HCT116 (cell line): ENCODE measurements around the gene CDON. TPM values are rescaled to one million over a fixed set of nuclear protein-coding genes. Genes with fewer than 3 reads are reported as not detected.

Experiments used
- ATAC-seq: fragments of 200-7000 bp; cut with Tn5 transposase; 2 replicates; pipeline ENCODE4 v1.9.1; 2020; ENCODE audit warnings: mild to moderate bottlenecking, moderate library complexity
- BruUV-seq: library from RNA; stranded (reverse); fragments of 400-500 nt; replicated peaks from 2 replicates; lab custom pipeline; 2021; lab: Mats Ljungman, UMichigan
- CTCF ChIA-PET: fragments of 300-600 bp; sonication (Branson Sonifier 250); formaldehyde crosslinking; loops from one replicate; lab custom pipeline; 2021; ENCODE audit warnings: antibody characterized with exemption; lab: Charles Lee
- POLR2A ChIA-PET: fragments of 300-600, 350-600 bp; sonication (Branson Sonifier 250); formaldehyde crosslinking; loops from one replicate; lab custom pipeline; 2021; ENCODE audit warnings: antibody characterized with exemption; lab: Charles Lee
- RAD21 ChIA-PET, 2 experiments: fragments of 300-600 bp; sonication (Branson Sonifier 250); formaldehyde crosslinking; loops; one replicate each; lab custom pipeline; 2023; ENCODE audit warnings: low total read pairs in 2 of 2; ENCODE audit not compliant: uncharacterized antibody in 2 of 2, unreplicated experiment in 2 of 2, low non-redundant PET in 1 of 2; lab: Charles Lee
- DNase-seq: peaks from one replicate; pipeline ENCODE4 v3.0.0-alpha.2; 2010; ENCODE audit warnings: low read depth, low spot score
- H2AFZ ChIP-seq: fragments of 200-600 bp; shearing (Covaris generic), sonication (generic); 2 replicates; pipeline ENCODE4 v1.6.1; 2017; ENCODE audit warnings: low read depth, mixed run types, mixed read lengths, antibody characterized with exemption, low read length; ENCODE audit not compliant: poor library complexity, severe bottlenecking
- H3K27ac ChIP-seq: 2 replicates; pipeline ENCODE4 v1.5.1; 2012; ENCODE audit warnings: low read depth, low read length
- H3K27me3 ChIP-seq: fragments of 200-600 bp; sonication (generic); 2 replicates; pipeline ENCODE4 v1.6.1; 2016; ENCODE audit warnings: mixed run types, low read length, mixed read lengths; ENCODE audit not compliant: insufficient read depth
- H3K36me3 ChIP-seq, 2 experiments: fragments of 200-500 bp in 1 of 2; fragments of 200-600 bp in 1 of 2; sonication (Bioruptor generic) in 1 of 2; sonication (generic) in 1 of 2; 2 replicates each; pipeline versions ENCODE4 v1.5.1 to v1.6.1; 2014 to 2016; ENCODE audit warnings: low read length in 2 of 2, inconsistent platforms in 1 of 2, mixed read lengths in 1 of 2, mixed run types in 1 of 2; ENCODE audit not compliant: insufficient read depth in 2 of 2, control insufficient read depth in 1 of 2
- H3K4me1 ChIP-seq, 2 experiments: fragments of 200-600 bp in 1 of 2; sonication (generic) in 1 of 2; 2 replicates each; pipeline versions ENCODE4 v1.5.1 to v1.6.1; 2012 to 2017; ENCODE audit warnings: low read length in 2 of 2, inconsistent platforms in 1 of 2, mild to moderate bottlenecking in 1 of 2, mixed read lengths in 1 of 2, mixed run types in 1 of 2, moderate library complexity in 1 of 2; ENCODE audit not compliant: insufficient read depth in 2 of 2, control insufficient read depth in 1 of 2
- H3K4me2 ChIP-seq: fragments of 200-600 bp; sonication (generic); 2 replicates; pipeline ENCODE4 v1.6.1; 2017; ENCODE audit warnings: mixed run types, low read length, mixed read lengths
- H3K4me3 ChIP-seq, 2 experiments: fragments of 200-600 bp in 1 of 2; sonication (generic) in 1 of 2; replicated peaks in 1 of 2; 2 replicates each; pipeline ENCODE4 v1.5.1; 2011 to 2016; ENCODE audit warnings: low read length in 2 of 2, control low read depth in 1 of 2, low read depth in 1 of 2, mild to moderate bottlenecking in 1 of 2, mixed read lengths in 1 of 2, mixed run types in 1 of 2
- H3K79me2 ChIP-seq: fragments of 200-600 bp; sonication (generic); 2 replicates; pipeline ENCODE4 v1.6.1; 2017; ENCODE audit warnings: mild to moderate bottlenecking, mixed run types, low read length, moderate library complexity, mixed read lengths; ENCODE audit not compliant: insufficient read depth
- H3K9ac ChIP-seq: fragments of 200-600 bp; sonication (generic); 2 replicates; pipeline ENCODE4 v1.6.1; 2016; ENCODE audit warnings: low read length, mixed read lengths
- H3K9me2 ChIP-seq: fragments of 200-600 bp; sonication (generic), shearing (Covaris generic); 2 replicates; pipeline ENCODE4 v1.6.1; 2017; ENCODE audit warnings: mixed run types, mild to moderate bottlenecking, moderate library complexity; ENCODE audit not compliant: insufficient read depth
- H3K9me3 ChIP-seq, 2 experiments: fragments of 200-500 bp in 1 of 2; fragments of 200-600 bp in 1 of 2; sonication (Bioruptor generic) in 1 of 2; sonication (generic) in 1 of 2; 2 replicates each; pipeline ENCODE4 v1.6.1; 2014 to 2017; ENCODE audit warnings: low read length in 2 of 2, mixed read lengths in 2 of 2, inconsistent platforms in 1 of 2, low read depth in 1 of 2, mild to moderate bottlenecking in 1 of 2, mixed run types in 1 of 2, moderate library complexity in 1 of 2; ENCODE audit not compliant: control insufficient read depth in 1 of 2, insufficient read depth in 1 of 2
- H4K20me1 ChIP-seq: fragments of 200-600 bp; sonication (generic), shearing (Covaris generic); 2 replicates; pipeline ENCODE4 v1.6.1; 2017; ENCODE audit warnings: mixed run types, mild to moderate bottlenecking, moderate library complexity; ENCODE audit not compliant: insufficient read depth
- EGR1 ChIP-seq: IDR thresholded peaks from 2 replicates; pipeline ENCODE4 v1.6.1; 2012; ENCODE audit warnings: low read depth
- ELF1 ChIP-seq: IDR thresholded peaks from 2 replicates; pipeline ENCODE4 v1.6.1; 2012; ENCODE audit warnings: low read depth, borderline replicate concordance
- EZH2 ChIP-seq: fragments of 200-600 bp; sonication (generic); IDR thresholded peaks from 2 replicates; pipeline ENCODE4 v1.6.1; 2017; ENCODE audit warnings: antibody characterized with exemption, mixed run types
- EZH2phosphoT487 ChIP-seq: fragments of 200-600 bp; IDR thresholded peaks from 2 replicates; pipeline ENCODE4 v1.6.1; 2018; ENCODE audit warnings: antibody characterized with exemption, borderline replicate concordance
- POLR2A ChIP-seq: IDR thresholded peaks from 2 replicates; pipeline ENCODE4 v1.7.0; 2011; ENCODE audit warnings: borderline replicate concordance; ENCODE audit not compliant: insufficient read depth, insufficient read length; ENCODE audit errors: extremely low read depth
- POLR2AphosphoS5 ChIP-seq: IDR thresholded peaks from 2 replicates; pipeline ENCODE4 v1.6.1; 2011; ENCODE audit warnings: mild to moderate bottlenecking, low read depth, low read length, moderate library complexity
- RAD21 ChIP-seq: IDR thresholded peaks from 2 replicates; pipeline ENCODE4 v1.6.1; 2012; ENCODE audit warnings: low read depth, mild to moderate bottlenecking
- SRF ChIP-seq: IDR thresholded peaks from 2 replicates; pipeline ENCODE4 v1.6.1; 2012; ENCODE audit warnings: low read depth
- YY1 ChIP-seq: IDR thresholded peaks from 2 replicates; pipeline ENCODE4 v1.6.1; 2011; ENCODE audit warnings: low read length, low read depth, moderate library complexity, mild to moderate bottlenecking; ENCODE audit not compliant: insufficient replicate concordance; ENCODE audit errors: extremely low read depth
- ZBTB33 ChIP-seq: IDR thresholded peaks from 2 replicates; pipeline ENCODE4 v1.6.1; 2011; ENCODE audit warnings: mild to moderate bottlenecking, low read length, moderate library complexity; ENCODE audit not compliant: insufficient replicate concordance; ENCODE audit errors: extremely low read depth
- ZFX ChIP-seq: fragments of 450-650 bp; IDR thresholded peaks from 2 replicates; pipeline ENCODE4 v1.6.1; 2017
- ZNF274 ChIP-seq: fragments of 200-500 bp; sonication (Bioruptor generic); IDR thresholded peaks from 2 replicates; pipeline ENCODE4 v1.6.1; 2014; ENCODE audit warnings: mild to moderate bottlenecking, low read depth, low read length, inconsistent platforms
- intact Hi-C: fragments of 100-400 bp; cut with micrococcal nuclease; formaldehyde crosslinking; loops from 2 replicates; pipeline ENCODE4 v1.10.0; 2022
- total RNA-seq: library from RNA; stranded (reverse); gene quantifications from one replicate; pipeline ENCODE4 v1.2.1, GENCODE V29; 2021; ENCODE audit not compliant: unreplicated experiment
- TF ChIP-seq, protein P1 (sequence below), 3 experiments: fragments of 200-600 bp in 1 of 3; sonication (generic) in 1 of 3; IDR thresholded peaks in 2 of 3; conservative IDR thresholded peaks in 1 of 3; 2 replicates each; pipeline ENCODE4 v1.5.1; 2012 to 2017; ENCODE audit warnings: low read depth in 2 of 3, low read length in 2 of 3, antibody characterized with exemption in 1 of 3, borderline replicate concordance in 1 of 3, control low read depth in 1 of 3, mild to moderate bottlenecking in 1 of 3, mixed read lengths in 1 of 3, mixed run types in 1 of 3, moderate library complexity in 1 of 3; ENCODE audit not compliant: insufficient read depth in 1 of 3
- TF ChIP-seq, protein P2 (sequence below): IDR thresholded peaks from 2 replicates; pipeline ENCODE4 v1.6.1; 2012; ENCODE audit warnings: low read depth
- TF ChIP-seq, protein P3 (sequence below): IDR thresholded peaks from 2 replicates; pipeline ENCODE4 v1.6.1; 2012

CDON gene
- total RNA-seq, 1 experiment from 2014 or later: 16.9 TPM

GRCh38 chr11:125931116-125931515, 131.6 kb downstream of the CDON start:
- ChIA-PET RAD21 (no interaction called here), CTCF (no interaction called here), POLR2A (no interaction called here)
- TF ChIP-seq POLR2A: no peak
- no peak for TF ChIP-seq ZNF274
- TF ChIP-seq EZH2: no peak
- TF ChIP-seq EZH2phosphoT487: no peak
- no peak for TF ChIP-seq ELF1
- TF ChIP-seq ZBTB33: no peak
- TF ChIP-seq SRF: no peak
- TF ChIP-seq, protein P1, sequence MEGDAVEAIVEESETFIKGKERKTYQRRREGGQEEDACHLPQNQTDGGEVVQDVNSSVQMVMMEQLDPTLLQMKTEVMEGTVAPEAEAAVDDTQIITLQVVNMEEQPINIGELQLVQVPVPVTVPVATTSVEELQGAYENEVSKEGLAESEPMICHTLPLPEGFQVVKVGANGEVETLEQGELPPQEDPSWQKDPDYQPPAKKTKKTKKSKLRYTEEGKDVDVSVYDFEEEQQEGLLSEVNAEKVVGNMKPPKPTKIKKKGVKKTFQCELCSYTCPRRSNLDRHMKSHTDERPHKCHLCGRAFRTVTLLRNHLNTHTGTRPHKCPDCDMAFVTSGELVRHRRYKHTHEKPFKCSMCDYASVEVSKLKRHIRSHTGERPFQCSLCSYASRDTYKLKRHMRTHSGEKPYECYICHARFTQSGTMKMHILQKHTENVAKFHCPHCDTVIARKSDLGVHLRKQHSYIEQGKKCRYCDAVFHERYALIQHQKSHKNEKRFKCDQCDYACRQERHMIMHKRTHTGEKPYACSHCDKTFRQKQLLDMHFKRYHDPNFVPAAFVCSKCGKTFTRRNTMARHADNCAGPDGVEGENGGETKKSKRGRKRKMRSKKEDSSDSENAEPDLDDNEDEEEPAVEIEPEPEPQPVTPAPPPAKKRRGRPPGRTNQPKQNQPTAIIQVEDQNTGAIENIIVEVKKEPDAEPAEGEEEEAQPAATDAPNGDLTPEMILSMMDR (IDR thresholded peaks at IDR 0.05 in 2 of 3, conservative IDR thresholded peaks at IDR 0.05 in 1 of 3; ENCODE audit: borderline replicate concordance in 1 of 3, insufficient read depth in 1 of 3, low read depth in 2 of 3, low read length in 2 of 3): no peak
- no peak for TF ChIP-seq YY1
- TF ChIP-seq, protein P2, sequence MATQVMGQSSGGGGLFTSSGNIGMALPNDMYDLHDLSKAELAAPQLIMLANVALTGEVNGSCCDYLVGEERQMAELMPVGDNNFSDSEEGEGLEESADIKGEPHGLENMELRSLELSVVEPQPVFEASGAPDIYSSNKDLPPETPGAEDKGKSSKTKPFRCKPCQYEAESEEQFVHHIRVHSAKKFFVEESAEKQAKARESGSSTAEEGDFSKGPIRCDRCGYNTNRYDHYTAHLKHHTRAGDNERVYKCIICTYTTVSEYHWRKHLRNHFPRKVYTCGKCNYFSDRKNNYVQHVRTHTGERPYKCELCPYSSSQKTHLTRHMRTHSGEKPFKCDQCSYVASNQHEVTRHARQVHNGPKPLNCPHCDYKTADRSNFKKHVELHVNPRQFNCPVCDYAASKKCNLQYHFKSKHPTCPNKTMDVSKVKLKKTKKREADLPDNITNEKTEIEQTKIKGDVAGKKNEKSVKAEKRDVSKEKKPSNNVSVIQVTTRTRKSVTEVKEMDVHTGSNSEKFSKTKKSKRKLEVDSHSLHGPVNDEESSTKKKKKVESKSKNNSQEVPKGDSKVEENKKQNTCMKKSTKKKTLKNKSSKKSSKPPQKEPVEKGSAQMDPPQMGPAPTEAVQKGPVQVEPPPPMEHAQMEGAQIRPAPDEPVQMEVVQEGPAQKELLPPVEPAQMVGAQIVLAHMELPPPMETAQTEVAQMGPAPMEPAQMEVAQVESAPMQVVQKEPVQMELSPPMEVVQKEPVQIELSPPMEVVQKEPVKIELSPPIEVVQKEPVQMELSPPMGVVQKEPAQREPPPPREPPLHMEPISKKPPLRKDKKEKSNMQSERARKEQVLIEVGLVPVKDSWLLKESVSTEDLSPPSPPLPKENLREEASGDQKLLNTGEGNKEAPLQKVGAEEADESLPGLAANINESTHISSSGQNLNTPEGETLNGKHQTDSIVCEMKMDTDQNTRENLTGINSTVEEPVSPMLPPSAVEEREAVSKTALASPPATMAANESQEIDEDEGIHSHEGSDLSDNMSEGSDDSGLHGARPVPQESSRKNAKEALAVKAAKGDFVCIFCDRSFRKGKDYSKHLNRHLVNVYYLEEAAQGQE: no peak
- TF ChIP-seq ZFX: no peak
- TF ChIP-seq EGR1: no peak
- no peak for TF ChIP-seq POLR2AphosphoS5
- TF ChIP-seq RAD21: no peak
- TF ChIP-seq, protein P3, sequence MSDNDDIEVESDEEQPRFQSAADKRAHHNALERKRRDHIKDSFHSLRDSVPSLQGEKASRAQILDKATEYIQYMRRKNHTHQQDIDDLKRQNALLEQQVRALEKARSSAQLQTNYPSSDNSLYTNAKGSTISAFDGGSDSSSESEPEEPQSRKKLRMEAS: no peak
- DNase-seq (no peak), ATAC-seq (no peak)
- Histone ChIP-seq H3K9ac (no peak overlapping the region), H3K4me3 (no peak overlapping the region), H3K36me3 (no peaks in the 10 kb centered on the region), H4K20me1 (no peaks in the 10 kb centered on the region), H3K4me2 (no peak overlapping the region), H3K9me3 (no peaks in the 10 kb centered on the region), H3K4me1 (no peaks in the 10 kb centered on the region), H3K27ac (no peak overlapping the region), H3K79me2 (no peaks in the 10 kb centered on the region), H2AFZ (no peak overlapping the region), H3K9me2 (no peaks in the 10 kb centered on the region), H3K27me3 (0 out of 2 replicates have a peak, but pooled peaks cover 5% of the 10 kb centered on the region)
- BruUV-seq: no TSS peak
- intact Hi-C loops: no loop called here
